HG02623 (cell line): Measurements from ENCODE around the gene GOLGA8H.
"Not testable (repeated sequence)": the region's sequence is repeated elsewhere in the genome, so short reads cannot be mapped to it uniquely, and the experiment has no call there.

Experiments
- ATAC-seq: cut with Tn5 transposase; IDR thresholded peaks from one replicate; pipeline ENCODE4 v1.9.1; 2021; ENCODE audit warnings: moderate library complexity; ENCODE audit not compliant: unreplicated experiment

The GOLGA8H gene

DNA sequence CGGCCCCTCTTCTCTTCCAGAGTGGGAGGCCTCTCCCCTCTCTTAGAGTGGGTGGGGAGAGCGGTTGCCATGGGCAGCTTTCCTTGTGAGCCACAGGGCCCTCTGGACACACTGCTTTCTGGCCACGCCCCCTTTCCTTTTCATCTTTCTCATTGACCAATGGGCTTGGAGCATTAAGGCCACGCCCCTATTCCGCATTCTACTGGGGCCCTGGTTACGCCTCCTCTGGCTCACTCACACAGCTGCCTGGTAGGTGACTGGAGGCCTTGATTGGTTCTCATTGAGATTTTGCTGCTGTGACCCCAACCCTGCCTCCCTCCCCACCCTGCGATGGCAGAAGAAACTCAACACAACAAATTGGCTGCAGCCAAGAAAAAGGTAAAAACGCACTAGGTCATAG lies at the start of gene GOLGA8H:
TSS of gene GOLGA8H (plus strand) at position 233 of the 400 bp plus-strand sequence. CDS start at position 331, 98 bp downstream.
- not testable (repeated sequence) for ATAC-seq

GRCh38 chr15:30566949-30567348 lies 36.9 kb upstream of the GOLGA8H start:
- not testable (repeated sequence) for ATAC-seq

- not testable (repeated sequence) for ATAC-seq
Measured at GRCh38 chr15:30573012-30573491, 30.8 kb upstream of the GOLGA8H start.

DNA sequence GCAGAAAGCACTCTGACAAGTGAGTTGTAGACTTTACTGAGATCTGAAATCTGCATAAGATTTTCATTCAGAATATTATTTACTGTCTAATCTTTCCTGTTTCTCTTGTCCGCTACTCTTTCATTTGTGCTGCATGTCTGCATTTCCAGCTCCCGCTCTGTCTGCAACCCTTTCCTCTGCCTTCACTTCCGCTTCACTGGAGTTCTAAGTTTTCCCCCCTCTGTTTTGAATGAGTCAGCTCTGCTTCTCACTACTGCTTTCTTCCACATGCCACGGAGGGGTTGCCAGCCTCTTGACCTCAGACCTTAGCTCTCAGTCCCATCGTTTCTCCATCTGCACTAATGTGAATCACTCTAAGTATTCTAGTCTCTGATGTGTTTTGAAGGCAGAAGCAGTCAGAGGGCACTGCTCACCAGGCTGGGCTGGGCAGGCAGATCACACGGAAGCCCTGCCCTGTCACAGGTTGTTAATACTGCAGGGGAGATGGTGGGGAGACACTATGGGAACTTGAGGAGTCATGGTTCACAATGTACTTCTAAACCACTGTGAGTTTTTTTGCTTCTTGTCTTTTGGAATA lies 24.3 kb upstream of the GOLGA8H start:
- not testable (repeated sequence) for ATAC-seq

DNA sequence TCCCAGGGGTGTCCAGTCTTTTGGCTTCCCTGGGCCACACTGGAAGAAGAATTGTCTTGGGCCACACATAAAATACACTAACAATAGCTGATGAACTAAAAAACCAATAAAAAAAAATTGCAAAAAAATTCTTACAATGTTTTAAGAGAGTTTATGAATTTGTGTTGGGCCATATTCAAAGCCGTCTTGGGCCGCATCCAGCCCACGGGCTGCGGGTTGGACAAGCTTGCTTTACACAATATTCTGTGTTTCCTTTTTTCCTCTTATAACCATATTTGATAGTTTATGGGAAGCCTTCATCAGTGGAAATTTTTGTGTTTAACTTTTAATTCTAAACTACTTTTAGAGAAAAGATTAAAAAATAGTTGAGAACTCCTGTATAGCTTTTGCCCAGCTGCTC lies 23.1 kb upstream of the GOLGA8H start:
- ATAC-seq: not testable (repeated sequence)

DNA sequence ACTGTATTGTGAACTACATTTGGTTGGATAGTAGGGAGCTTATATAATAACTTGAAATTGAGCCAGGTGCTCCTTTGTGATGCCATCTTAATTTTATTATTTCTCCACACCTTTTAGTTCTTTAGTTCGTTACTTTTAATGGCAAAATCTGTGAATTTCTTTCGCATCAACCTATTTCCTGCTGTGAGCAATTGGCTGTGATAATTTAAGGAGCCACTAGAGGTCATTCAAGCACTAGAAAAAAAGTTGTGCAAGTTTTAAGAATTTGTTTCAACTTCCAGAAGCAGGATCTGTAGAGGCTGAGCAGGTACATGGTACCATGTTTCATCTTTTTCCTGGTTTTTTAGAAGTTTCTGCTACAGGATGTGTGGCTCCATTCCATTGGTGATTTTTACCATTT lies 4.9 kb upstream of the GOLGA8H start:
- ATAC-seq: not testable (repeated sequence)

GRCh38 chr15:30612271-30612670 lies 8.4 kb downstream of the GOLGA8H start:
- not testable (repeated sequence) for ATAC-seq

GRCh38 chr15:30621342-30621741 lies 17.5 kb downstream of the GOLGA8H start:
- ATAC-seq: not testable (repeated sequence)

- peak; percentile 91 for ATAC-seq
Measured at GRCh38 chr15:30625436-30626193, 21.8 kb downstream of the GOLGA8H start, which contains the start of gene ARHGAP11B. Gene ARHGAP11B (plus strand): TSS chr15:30626128.

GRCh38 chr15:30626194-30626565 lies 22.4 kb downstream of the GOLGA8H start:
- not testable (repeated sequence) for ATAC-seq

DNA sequence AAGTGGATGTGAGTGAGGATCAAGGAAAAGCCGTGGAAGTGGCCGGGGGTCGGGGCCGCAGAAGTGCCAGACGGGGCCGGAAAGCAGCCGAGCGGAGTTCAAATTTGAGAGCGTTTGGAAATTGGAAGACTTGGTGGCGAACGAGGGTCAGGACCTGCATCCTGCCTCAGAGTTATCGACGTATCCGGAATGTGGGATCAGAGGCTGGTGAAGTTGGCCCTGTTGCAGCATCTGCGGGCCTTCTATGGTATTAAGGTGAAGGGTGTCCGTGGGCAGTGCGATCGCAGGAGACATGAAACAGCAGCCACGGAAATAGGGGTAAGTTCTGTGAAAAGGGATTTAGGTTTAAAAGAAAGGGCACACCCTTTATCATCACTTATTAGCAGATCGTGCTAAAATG lies 22.8 kb downstream of the GOLGA8H start:
- ATAC-seq: not testable (repeated sequence)

GRCh38 chr15:30650012-30650929 lies 46.4 kb downstream of the GOLGA8H start:
- peak; percentile 96 for ATAC-seq

GRCh38 chr15:30661154-30661553 lies 57.3 kb downstream of the GOLGA8H start:
- ATAC-seq: not testable (repeated sequence)
